Lower leg skin (tissue), 3 donors: ENCODE measurements around the gene RPS27L.

Source experiments
- CTCF ChIP-seq, 3 donors: fragments of 450-650 bp; IDR thresholded peaks; one replicate each; pipeline ENCODE4 v1.5.1; 2016; ENCODE audit warnings: antibody characterized with exemption in 3 of 3, mild to moderate bottlenecking in 3 of 3, moderate library complexity in 2 of 3
- POLR2A ChIP-seq, 2 donors: fragments of 450-650 bp; IDR thresholded peaks; one replicate each; pipeline ENCODE4 v1.6.1; 2016 to 2017; ENCODE audit warnings: antibody characterized with exemption in 2 of 2, mild to moderate bottlenecking in 1 of 2, moderate library complexity in 1 of 2

GRCh38 chr15:63197626-63198025, 40.3 kb upstream of the RPS27L start:
- TF ChIP-seq CTCF (IDR thresholded peaks at IDR 0.05) (no peak), POLR2A (IDR thresholded peaks at IDR 0.05) (no peak)
